DMS 273 (cell line): ENCODE measurements around the gene RNPEPL1.

Source experiments
- DNase-seq: peaks from one replicate; lab custom pipeline; 2025; ENCODE audit not compliant: unreplicated experiment; lab: John Stamatoyannopoulos, UW

The RNPEPL1 gene

DNA sequence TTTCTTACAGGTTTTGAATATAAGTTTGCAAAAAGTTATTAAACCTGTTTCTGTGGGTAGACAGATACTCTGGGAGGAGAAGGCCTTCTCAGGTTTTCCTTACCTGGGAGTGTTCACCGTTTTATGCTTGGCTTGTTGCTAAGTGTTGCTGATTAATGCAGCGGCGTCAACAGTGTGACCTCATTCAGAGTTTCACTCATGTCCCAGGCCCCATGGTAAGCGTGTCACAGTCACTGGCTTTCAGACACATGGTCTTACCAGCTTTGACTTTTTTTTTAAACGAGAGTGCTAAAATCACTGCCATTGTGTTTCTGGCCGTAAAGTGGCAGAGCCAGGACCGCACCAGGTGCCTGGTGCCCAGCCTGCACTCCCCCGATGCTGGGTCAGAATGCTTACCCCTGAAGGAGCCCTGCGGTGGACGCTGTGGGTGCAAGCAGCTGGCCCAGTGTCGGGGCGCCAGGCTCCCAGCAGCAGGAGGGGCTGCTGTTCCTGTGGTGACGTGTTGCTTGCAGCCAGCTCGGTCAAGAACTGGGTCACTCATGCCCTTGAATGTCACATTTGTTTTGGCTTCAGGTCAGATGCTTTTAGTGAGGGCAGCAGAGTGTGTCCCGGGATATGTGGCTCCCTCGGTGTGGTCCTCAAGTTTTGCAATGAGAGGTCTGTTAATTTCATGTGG, 21.7 kb downstream of the RNPEPL1 start:
- DNase-seq: no peak

- DNase-seq: no peak
These were observed 22.4 kb downstream of the RNPEPL1 start for GRCh38 chr2:240590681-240591111.

- no peak for DNase-seq
These were observed 22.9 kb downstream of the RNPEPL1 start for GRCh38 chr2:240591226-240591625.

DNA sequence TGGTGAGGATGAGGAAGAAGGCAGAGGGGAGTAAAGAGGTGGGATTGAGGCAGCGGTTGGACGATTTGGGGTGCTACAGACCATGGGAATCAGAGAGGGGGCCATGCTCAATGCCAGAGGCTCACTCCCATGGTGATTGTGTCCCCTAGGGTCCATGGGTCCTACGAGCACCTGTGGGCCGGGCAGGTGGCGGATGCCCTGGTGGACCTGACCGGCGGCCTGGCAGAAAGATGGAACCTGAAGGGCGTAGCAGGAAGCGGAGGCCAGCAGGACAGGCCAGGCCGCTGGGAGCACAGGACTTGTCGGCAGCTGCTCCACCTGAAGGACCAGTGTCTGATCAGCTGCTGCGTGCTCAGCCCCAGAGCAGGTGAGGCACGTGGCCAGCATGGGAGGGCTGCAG, 23.5 kb downstream of the RNPEPL1 start:
- no peak for DNase-seq

DNA sequence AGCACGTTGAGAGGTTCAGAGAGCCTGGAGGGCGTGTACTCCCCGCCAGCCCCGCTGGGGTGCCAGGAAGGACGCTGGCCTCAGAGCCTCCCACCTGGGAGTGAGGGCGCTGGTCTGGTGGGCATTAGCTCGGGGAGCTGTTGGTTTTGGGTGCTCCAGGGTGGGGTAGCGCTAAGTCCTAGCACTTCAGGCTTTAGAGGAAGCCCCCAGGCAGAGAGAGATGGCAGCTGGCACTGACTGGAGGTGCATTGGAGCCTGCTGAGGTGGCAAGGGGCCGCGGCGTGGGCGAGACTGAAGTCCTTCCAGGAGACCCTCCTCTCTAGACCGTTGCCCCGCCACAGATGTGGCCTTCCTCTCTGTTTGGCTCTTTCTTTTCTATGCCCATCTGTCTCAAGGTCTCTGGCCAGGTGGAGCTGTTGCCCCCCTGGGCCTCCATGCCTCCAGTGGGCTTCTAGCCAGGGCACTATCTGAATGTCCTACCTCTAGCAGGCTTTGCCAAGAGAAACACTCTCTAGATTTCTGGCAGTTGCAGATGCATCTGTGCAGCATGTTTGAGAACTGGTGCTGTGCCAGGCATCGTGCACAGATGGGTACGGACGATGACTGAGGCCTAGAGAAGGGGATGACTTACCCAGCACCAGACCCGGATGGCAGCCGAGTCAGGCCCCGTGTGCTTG, 24.9 kb downstream of the RNPEPL1 start:
- peak; percentile 96 for DNase-seq

- DNase-seq: no peak
These were observed 25.6 kb downstream of the RNPEPL1 start for GRCh38 chr2:240593703-240594451.

GRCh38 chr2:240594511-240595380, 26.5 kb downstream of the RNPEPL1 start:
- DNase-seq: no peak

GRCh38 chr2:240595381-240596079, 27.2 kb downstream of the RNPEPL1 start:
- DNase-seq: peak; percentile 77

GRCh38 chr2:240596080-240596460, 27.8 kb downstream of the RNPEPL1 start:
- no peak for DNase-seq

DNA sequence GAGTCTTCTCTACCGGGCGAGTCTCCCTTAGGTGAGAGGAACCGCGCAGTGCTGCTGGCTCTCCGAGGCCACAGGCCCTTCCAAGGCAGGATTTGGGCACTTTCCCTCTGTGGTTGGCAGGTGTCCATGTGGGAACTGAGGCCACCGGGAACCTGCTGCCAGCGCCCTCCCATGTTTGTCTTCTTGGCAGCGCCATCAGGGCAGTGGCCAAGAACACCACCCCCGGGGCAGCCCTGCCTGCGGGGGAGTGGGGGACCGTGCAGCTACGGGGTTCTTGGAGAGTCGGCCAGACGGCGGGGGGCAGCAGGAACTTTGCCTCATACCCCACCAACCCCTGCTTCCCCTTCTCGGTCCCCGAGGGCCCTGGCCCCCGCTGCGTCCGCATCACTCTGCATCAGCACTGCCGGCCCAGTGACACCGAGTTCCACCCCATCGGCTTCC, 28.2 kb downstream of the RNPEPL1 start:
- no peak for DNase-seq

GRCh38 chr2:240597054-240597418, 28.8 kb downstream of the RNPEPL1 start:
- DNase-seq: no peak

- DNase-seq: no peak
These were observed 29.3 kb downstream of the RNPEPL1 start for GRCh38 chr2:240597419-240598181.

DNA sequence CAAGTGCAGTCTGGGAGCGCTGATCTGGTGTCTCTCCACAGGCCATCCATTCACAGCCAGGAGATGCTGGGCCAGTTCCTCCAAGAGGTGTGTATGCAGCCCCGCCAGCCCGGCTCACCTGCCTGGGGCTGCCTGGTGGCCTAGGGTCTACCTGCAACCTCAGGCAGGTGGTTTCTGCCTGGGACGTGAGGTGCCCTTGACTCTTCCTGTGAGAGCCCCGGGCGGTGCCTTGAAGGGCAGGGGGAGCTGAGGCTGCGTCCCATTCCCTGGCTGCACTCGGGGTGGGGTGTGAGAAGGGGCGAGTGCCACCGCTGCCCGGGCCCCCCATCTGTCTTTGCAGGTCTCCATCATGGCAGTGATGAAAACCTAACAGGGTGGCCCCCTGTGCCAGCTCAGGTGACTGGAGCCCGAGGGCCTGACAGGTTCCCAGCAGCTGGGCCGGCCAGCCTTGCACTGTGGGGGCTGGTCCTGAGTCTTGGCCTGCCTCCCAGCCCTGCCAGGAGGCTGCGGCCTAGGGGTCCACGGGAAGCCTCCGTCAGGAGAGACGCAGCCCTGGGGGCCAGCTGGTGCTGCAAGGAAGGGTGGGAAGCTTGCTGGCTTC, 30.1 kb downstream of the RNPEPL1 start:
- no peak for DNase-seq

GRCh38 chr2:240599141-240599583, 30.9 kb downstream of the RNPEPL1 start:
- DNase-seq: no peak

GRCh38 chr2:240600451-240600961, 32.2 kb downstream of the RNPEPL1 start:
- DNase-seq: no peak

DNA sequence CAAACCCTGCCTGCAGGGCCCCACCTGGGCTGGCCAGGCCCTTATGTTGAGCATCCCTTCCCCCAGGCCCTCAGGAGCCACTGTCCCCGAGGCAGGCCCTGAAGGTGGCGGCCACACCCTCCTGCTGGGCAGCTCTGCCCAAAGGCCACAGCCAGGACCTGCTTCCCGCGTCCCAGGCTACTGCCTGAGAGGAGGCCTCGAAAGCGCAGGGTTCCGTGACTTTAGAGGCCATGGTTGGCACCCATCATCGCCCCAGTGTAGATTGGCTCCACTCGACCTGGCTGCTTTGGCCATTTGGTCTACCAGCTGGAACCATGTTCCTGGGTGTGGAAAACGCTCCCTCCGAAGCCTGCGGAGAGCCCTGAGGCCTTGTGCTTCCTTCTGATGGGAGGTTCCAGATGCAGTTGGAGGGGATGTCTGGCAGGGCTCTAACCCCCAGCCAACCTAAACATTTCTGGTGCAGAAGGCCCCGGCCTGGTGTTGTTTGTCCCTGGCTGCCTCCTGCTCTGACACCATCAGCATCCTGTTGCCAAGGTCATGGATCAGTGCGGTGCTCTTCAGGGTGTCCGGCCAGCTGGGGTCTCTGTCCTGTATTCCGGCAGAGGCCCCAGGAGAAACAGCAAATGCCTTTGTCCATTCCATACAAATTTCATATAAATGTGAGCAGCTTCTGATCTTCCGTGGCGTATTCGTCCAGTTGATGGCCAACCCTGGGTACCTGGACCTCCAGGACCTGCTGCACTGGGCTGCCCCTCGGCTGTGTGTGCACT, 33.0 kb downstream of the RNPEPL1 start:
- no peak for DNase-seq

- DNase-seq: no peak
These were observed 33.5 kb downstream of the RNPEPL1 start for GRCh38 chr2:240601831-240602160.

DNA sequence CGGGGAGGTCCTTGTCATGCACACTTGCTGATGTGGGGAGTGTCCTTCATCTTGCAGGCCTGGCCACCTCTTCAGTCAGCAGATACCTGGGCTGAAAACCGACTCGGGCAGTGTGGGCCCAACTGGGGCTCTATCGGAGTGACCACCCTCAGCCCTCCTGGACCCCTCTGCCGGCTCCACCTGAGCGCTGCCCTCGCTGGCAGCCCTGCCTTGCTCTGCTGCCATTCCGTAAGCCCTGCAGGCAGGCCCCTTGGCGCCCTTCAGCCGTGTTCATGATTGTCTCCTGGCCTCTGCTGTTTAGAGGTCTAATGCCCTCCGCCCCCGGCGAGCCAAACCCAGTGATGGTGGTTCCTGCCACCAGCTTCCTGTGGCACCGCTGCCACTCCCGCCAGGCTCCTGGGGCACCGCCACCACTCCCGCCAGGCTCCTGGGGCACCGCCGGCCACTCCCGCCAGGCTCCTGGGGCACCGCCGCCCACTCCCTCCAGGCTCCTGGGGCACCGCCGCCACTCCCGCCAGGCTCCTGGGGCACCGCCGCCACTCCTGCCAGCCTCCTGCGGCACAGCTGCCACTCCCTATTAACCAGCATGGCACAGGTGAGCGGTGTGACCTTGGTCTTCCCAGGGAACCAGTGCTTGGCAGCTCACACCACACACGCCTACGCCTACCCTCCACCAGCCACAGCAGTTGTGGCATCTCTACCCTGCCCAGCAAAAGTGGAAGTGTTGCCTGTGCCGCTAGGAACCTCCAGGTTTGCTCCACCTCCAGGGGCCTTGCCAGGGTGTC, 34.2 kb downstream of the RNPEPL1 start:
- DNase-seq: no peak
